Mesenchymal stem cell (in vitro differentiated cells and primary cell): Measurements from ENCODE around the gene KCNJ18.
"Not testable (repeated sequence)": the region's sequence is repeated elsewhere in the genome, so short reads cannot be mapped to it uniquely, and the experiment has no call there.

Experiments used
- DNase-seq: peaks from one replicate; pipeline ENCODE4 v3.0.0-alpha.2; 2013
- H2AFZ ChIP-seq: one replicate; pipeline ENCODE4 v1.6.1; 2013; ENCODE audit warnings: low read depth, mild to moderate bottlenecking, control low read depth, inconsistent platforms, low read length, moderate library complexity
- H2AK5ac ChIP-seq: 2 replicates; pipeline ENCODE4 v1.6.1; 2013; ENCODE audit warnings: low read length, moderate library complexity, mild to moderate bottlenecking, inconsistent platforms; ENCODE audit not compliant: severe bottlenecking
- H2BK120ac ChIP-seq: one replicate; pipeline ENCODE4 v1.6.1; 2013; ENCODE audit warnings: low read depth, mild to moderate bottlenecking, inconsistent platforms, low read length, moderate library complexity
- H2BK12ac ChIP-seq, 2 experiments: one replicate each; pipeline ENCODE4 v1.6.1; 2013; ENCODE audit warnings: inconsistent platforms in 2 of 2, low read length in 2 of 2, mild to moderate bottlenecking in 2 of 2, moderate library complexity in 2 of 2, control low read depth in 1 of 2
- H2BK15ac ChIP-seq: one replicate; pipeline ENCODE4 v1.6.1; 2013; ENCODE audit warnings: mild to moderate bottlenecking, low read depth, inconsistent platforms; ENCODE audit not compliant: poor library complexity, severe bottlenecking
- H2BK5ac ChIP-seq: 2 replicates; pipeline ENCODE4 v1.6.1; 2013; ENCODE audit warnings: low read depth, mild to moderate bottlenecking, low read length, control low read depth, inconsistent platforms; ENCODE audit not compliant: poor library complexity, severe bottlenecking
- H3K14ac ChIP-seq, 2 experiments: one replicate each; pipeline ENCODE4 v1.6.1; 2013; ENCODE audit warnings: inconsistent platforms in 2 of 2, low read length in 2 of 2, control low read depth in 1 of 2, mild to moderate bottlenecking in 1 of 2, moderate library complexity in 1 of 2
- H3K18ac ChIP-seq, 2 experiments: one replicate each; pipeline ENCODE4 v1.6.1; 2013; ENCODE audit warnings: inconsistent platforms in 2 of 2, low read length in 2 of 2, control low read depth in 1 of 2, low read depth in 1 of 2, mild to moderate bottlenecking in 1 of 2
- H3K23ac ChIP-seq, 2 experiments: one replicate each; pipeline ENCODE4 v1.6.1; 2013; ENCODE audit warnings: inconsistent platforms in 2 of 2, low read length in 2 of 2, mild to moderate bottlenecking in 2 of 2, moderate library complexity in 2 of 2, control low read depth in 1 of 2
- H3K27ac ChIP-seq: 2 replicates; pipeline ENCODE4 v1.5.1; 2013; ENCODE audit warnings: mild to moderate bottlenecking, moderate library complexity, low read length, control low read depth, inconsistent platforms; ENCODE audit not compliant: poor library complexity, severe bottlenecking
- H3K27me3 ChIP-seq, 2 experiments: 2 replicates each; pipeline versions ENCODE4 v1.6.1 to v1.7.0; 2013; ENCODE audit warnings: low read length in 2 of 2, mild to moderate bottlenecking in 2 of 2, moderate library complexity in 2 of 2, control low read depth in 1 of 2, inconsistent platforms in 1 of 2; ENCODE audit not compliant: control insufficient read depth in 1 of 2, insufficient read depth in 1 of 2
- H3K36me3 ChIP-seq, 2 experiments: 2 replicates each; pipeline versions ENCODE4 v1.6.1 to v1.7.0; 2013; ENCODE audit warnings: low read length in 2 of 2, control low read depth in 1 of 2, inconsistent platforms in 1 of 2, low read depth in 1 of 2, mild to moderate bottlenecking in 1 of 2; ENCODE audit not compliant: insufficient read depth in 2 of 2, control insufficient read depth in 1 of 2
- H3K4ac ChIP-seq, 2 experiments: one replicate each; pipeline ENCODE4 v1.6.1; 2013; ENCODE audit warnings: inconsistent platforms in 2 of 2, low read length in 2 of 2, mild to moderate bottlenecking in 2 of 2, moderate library complexity in 2 of 2, control low read depth in 1 of 2, low read depth in 1 of 2
- H3K4me1 ChIP-seq: 2 replicates; pipeline ENCODE4 v1.6.1; 2013; ENCODE audit warnings: low read depth, low read length, control low read depth; ENCODE audit not compliant: control insufficient read depth, insufficient read depth
- H3K4me2 ChIP-seq: 2 replicates; pipeline ENCODE4 v1.6.1; 2013; ENCODE audit warnings: low read length, mild to moderate bottlenecking, inconsistent platforms; ENCODE audit not compliant: poor library complexity, severe bottlenecking
- H3K4me3 ChIP-seq, 2 experiments: 2 replicates each; pipeline versions ENCODE4 v1.5.1 to v1.7.0; 2013; ENCODE audit warnings: low read length in 2 of 2, mild to moderate bottlenecking in 2 of 2, control low read depth in 1 of 2, low read depth in 1 of 2; ENCODE audit not compliant: insufficient read depth in 1 of 2
- H3K79me1 ChIP-seq: replicated peaks from 2 replicates; pipeline ENCODE4 v1.6.1; 2013; ENCODE audit warnings: mild to moderate bottlenecking, control low read depth, low read length, inconsistent platforms; ENCODE audit not compliant: poor library complexity, severe bottlenecking
- H3K9ac ChIP-seq: 2 replicates; pipeline ENCODE4 v1.7.0; 2013; ENCODE audit warnings: mild to moderate bottlenecking, low read length, moderate library complexity
- H3K9me3 ChIP-seq: 2 replicates; pipeline ENCODE4 v1.7.0; 2013; ENCODE audit warnings: mild to moderate bottlenecking, low read length; ENCODE audit not compliant: control insufficient read depth
- H4K8ac ChIP-seq: one replicate; pipeline ENCODE4 v1.6.1; 2013; ENCODE audit warnings: inconsistent platforms, mild to moderate bottlenecking, low read length, moderate library complexity
- H4K91ac ChIP-seq: one replicate; pipeline ENCODE4 v1.6.1; 2013; ENCODE audit warnings: mild to moderate bottlenecking, low read length, inconsistent platforms
- WGBS: methylation state at CpG from one replicate; pipeline ENCODE4 v1.1.7; 2013; ENCODE audit warnings: mixed read lengths; 5-methylcytosine and 5-hydroxymethylcytosine counted together

The KCNJ18 gene

GRCh38 chr17:21709994-21710393, 17.7 kb downstream of the KCNJ18 start:
- not testable (repeated sequence) for H2BK12ac ChIP-seq, H4K8ac ChIP-seq, H3K4me2 ChIP-seq, H2BK5ac ChIP-seq, H2AK5ac ChIP-seq, H3K4me1 ChIP-seq, H3K4me3 ChIP-seq, H3K27ac ChIP-seq, H3K27me3 ChIP-seq, H3K14ac ChIP-seq, H2AFZ ChIP-seq, H3K9ac ChIP-seq, H3K79me1 ChIP-seq, H2BK120ac ChIP-seq, H3K18ac ChIP-seq, H3K23ac ChIP-seq, H4K91ac ChIP-seq, H3K9me3 ChIP-seq, H3K4ac ChIP-seq, H3K36me3 ChIP-seq, DNase-seq, H2BK15ac ChIP-seq
- 37% methylated on average over 4 of the region's 8 CpGs for WGBS

GRCh38 chr17:21710486-21710885, 18.2 kb downstream of the KCNJ18 start:
- not testable (repeated sequence) for H2AFZ ChIP-seq, H3K9me3 ChIP-seq, H4K91ac ChIP-seq, H2BK12ac ChIP-seq, H2BK15ac ChIP-seq, H2AK5ac ChIP-seq, DNase-seq, H3K4ac ChIP-seq, H3K4me1 ChIP-seq, H3K4me2 ChIP-seq, H2BK120ac ChIP-seq, H3K9ac ChIP-seq, H3K27ac ChIP-seq, H3K23ac ChIP-seq, H3K18ac ChIP-seq, H3K14ac ChIP-seq, H3K4me3 ChIP-seq, H3K79me1 ChIP-seq, H3K27me3 ChIP-seq, H2BK5ac ChIP-seq, H4K8ac ChIP-seq, H3K36me3 ChIP-seq
- 73% methylated on average over 3 of the region's 3 CpGs for WGBS

- Histone ChIP-seq H4K8ac (no peak overlapping the region), H3K4me3 (no peak overlapping the region), H3K4ac (no peak overlapping the region), H3K9ac (no peak overlapping the region), H3K23ac (no peak overlapping the region), H3K14ac (no peak overlapping the region), H2BK15ac (no peak overlapping the region), H3K36me3 (no peaks in the 10 kb centered on the region), H2AK5ac (no peak overlapping the region), H3K18ac (no peak overlapping the region), H3K9me3 (no peaks in the 10 kb centered on the region), H3K4me2 (no peak overlapping the region), H2BK5ac (no peak overlapping the region), H3K27me3 (no peaks in the 10 kb centered on the region), H2AFZ (no peak overlapping the region), H3K4me1 (no peaks in the 10 kb centered on the region), H2BK120ac (no peak overlapping the region), H3K27ac (no peak overlapping the region), H4K91ac (no peak overlapping the region), H2BK12ac (no peak overlapping the region), H3K79me1 (no peaks in the 10 kb centered on the region)
- WGBS = 78% methylated on average over 12 of the region's 12 CpGs
- DNase-seq = no peak
Measured at GRCh38 chr17:21711182-21711581, 18.9 kb downstream of the KCNJ18 start.

- not testable (repeated sequence) for H3K4ac ChIP-seq, H2AFZ ChIP-seq, H2BK12ac ChIP-seq, H3K4me1 ChIP-seq, H3K36me3 ChIP-seq, H2BK120ac ChIP-seq, H3K9ac ChIP-seq, DNase-seq, H3K4me2 ChIP-seq, H3K79me1 ChIP-seq, H2AK5ac ChIP-seq, H2BK15ac ChIP-seq, H4K8ac ChIP-seq, H4K91ac ChIP-seq, H2BK5ac ChIP-seq, H3K4me3 ChIP-seq, H3K27me3 ChIP-seq, H3K14ac ChIP-seq, H3K27ac ChIP-seq, H3K9me3 ChIP-seq, H3K23ac ChIP-seq, H3K18ac ChIP-seq
- WGBS = 62% methylated on average over 7 of the region's 8 CpGs
Measured at GRCh38 chr17:21713020-21713419, 20.7 kb downstream of the KCNJ18 start.
